H1 (cell line): ENCODE data around the gene RAD51B. TPM values are rescaled to one million over a fixed set of nuclear protein-coding genes. Genes with fewer than 3 reads are reported as not detected.

Experiments used
- JUND ChIP-seq: IDR thresholded peaks from 2 replicates; pipeline ENCODE4 v1.6.1; 2011; ENCODE audit warnings: mild to moderate bottlenecking, improper control_type of control experiment, low read length
- KDM1A ChIP-seq: fragments of 200-600, 300-600 bp; sonication (generic); IDR thresholded peaks from 2 replicates; pipeline ENCODE4 v1.7.1; 2016; ENCODE audit warnings: mild to moderate bottlenecking, low read length, borderline replicate concordance
- RXRA ChIP-seq: IDR thresholded peaks from 2 replicates; pipeline ENCODE4 v1.6.1; 2011; ENCODE audit warnings: low read depth, mild to moderate bottlenecking, low read length, moderate library complexity; ENCODE audit not compliant: insufficient read depth
- SIN3A ChIP-seq, 2 experiments: IDR thresholded peaks in 1 of 2; conservative IDR thresholded peaks in 1 of 2; 2 replicates each; pipeline ENCODE4 v1.6.1; 2011 to 2012; ENCODE audit warnings: low read length in 2 of 2, improper control_type of control experiment in 1 of 2, low read depth in 1 of 2, mild to moderate bottlenecking in 1 of 2
- TAF1 ChIP-seq: IDR thresholded peaks from 2 replicates; pipeline ENCODE4 v1.6.1; 2011; ENCODE audit warnings: mild to moderate bottlenecking, low read depth, low read length
- TAF7 ChIP-seq: optimal IDR thresholded peaks from 2 replicates; pipeline ENCODE3; 2011; ENCODE audit warnings: low read depth, mild to moderate bottlenecking, inconsistent platforms, low read length, moderate library complexity, borderline replicate concordance
- polyA plus RNA-seq, 7 experiments: library from polyadenylated mRNA; depleted of rRNA in 3 of 7; stranded (reverse) in 5 of 7; unstranded in 2 of 7; fragments of >200 nt in 5 of 7; fragments of 200-250 nt in 2 of 7; gene quantifications; 1 replicate in 5 of 7; 2 replicates in 1 of 7; 4 replicates in 1 of 7; pipeline versions ENCODE4 v1.2.1 to v1.2.3, GENCODE V29; 2011 to 2013; ENCODE audit warnings: missing spikeins in 2 of 7, mixed read lengths in 2 of 7
- total RNA-seq: library from RNA; stranded (reverse); fragmentation: NEBNext Ultra II Directional; extraction: Animal tissue kit (Norgen Biotek cat#: 25700); gene quantifications from 2 replicates; pipeline ENCODE4 v1.2.1, GENCODE V29; 2021
- TF ChIP-seq, protein P1 (sequence below): fragments of 300-600 bp; sonication (generic); IDR thresholded peaks from 2 replicates; pipeline ENCODE4 v1.7.1; 2012; ENCODE audit warnings: low read length, moderate library complexity, mild to moderate bottlenecking, inconsistent platforms; ENCODE audit not compliant: insufficient replicate concordance
- TF ChIP-seq, protein P2 (sequence below): IDR thresholded peaks from 2 replicates; pipeline ENCODE4 v1.6.1; 2012; ENCODE audit warnings: inconsistent platforms

The RAD51B gene
- total and polyA plus RNA-seq, 2 of the 8 experiments (the other 6 are each of a cell fraction or from before 2014, with no cell fraction given), result 3.9 to 14.9 TPM

- TF ChIP-seq, protein P1, sequence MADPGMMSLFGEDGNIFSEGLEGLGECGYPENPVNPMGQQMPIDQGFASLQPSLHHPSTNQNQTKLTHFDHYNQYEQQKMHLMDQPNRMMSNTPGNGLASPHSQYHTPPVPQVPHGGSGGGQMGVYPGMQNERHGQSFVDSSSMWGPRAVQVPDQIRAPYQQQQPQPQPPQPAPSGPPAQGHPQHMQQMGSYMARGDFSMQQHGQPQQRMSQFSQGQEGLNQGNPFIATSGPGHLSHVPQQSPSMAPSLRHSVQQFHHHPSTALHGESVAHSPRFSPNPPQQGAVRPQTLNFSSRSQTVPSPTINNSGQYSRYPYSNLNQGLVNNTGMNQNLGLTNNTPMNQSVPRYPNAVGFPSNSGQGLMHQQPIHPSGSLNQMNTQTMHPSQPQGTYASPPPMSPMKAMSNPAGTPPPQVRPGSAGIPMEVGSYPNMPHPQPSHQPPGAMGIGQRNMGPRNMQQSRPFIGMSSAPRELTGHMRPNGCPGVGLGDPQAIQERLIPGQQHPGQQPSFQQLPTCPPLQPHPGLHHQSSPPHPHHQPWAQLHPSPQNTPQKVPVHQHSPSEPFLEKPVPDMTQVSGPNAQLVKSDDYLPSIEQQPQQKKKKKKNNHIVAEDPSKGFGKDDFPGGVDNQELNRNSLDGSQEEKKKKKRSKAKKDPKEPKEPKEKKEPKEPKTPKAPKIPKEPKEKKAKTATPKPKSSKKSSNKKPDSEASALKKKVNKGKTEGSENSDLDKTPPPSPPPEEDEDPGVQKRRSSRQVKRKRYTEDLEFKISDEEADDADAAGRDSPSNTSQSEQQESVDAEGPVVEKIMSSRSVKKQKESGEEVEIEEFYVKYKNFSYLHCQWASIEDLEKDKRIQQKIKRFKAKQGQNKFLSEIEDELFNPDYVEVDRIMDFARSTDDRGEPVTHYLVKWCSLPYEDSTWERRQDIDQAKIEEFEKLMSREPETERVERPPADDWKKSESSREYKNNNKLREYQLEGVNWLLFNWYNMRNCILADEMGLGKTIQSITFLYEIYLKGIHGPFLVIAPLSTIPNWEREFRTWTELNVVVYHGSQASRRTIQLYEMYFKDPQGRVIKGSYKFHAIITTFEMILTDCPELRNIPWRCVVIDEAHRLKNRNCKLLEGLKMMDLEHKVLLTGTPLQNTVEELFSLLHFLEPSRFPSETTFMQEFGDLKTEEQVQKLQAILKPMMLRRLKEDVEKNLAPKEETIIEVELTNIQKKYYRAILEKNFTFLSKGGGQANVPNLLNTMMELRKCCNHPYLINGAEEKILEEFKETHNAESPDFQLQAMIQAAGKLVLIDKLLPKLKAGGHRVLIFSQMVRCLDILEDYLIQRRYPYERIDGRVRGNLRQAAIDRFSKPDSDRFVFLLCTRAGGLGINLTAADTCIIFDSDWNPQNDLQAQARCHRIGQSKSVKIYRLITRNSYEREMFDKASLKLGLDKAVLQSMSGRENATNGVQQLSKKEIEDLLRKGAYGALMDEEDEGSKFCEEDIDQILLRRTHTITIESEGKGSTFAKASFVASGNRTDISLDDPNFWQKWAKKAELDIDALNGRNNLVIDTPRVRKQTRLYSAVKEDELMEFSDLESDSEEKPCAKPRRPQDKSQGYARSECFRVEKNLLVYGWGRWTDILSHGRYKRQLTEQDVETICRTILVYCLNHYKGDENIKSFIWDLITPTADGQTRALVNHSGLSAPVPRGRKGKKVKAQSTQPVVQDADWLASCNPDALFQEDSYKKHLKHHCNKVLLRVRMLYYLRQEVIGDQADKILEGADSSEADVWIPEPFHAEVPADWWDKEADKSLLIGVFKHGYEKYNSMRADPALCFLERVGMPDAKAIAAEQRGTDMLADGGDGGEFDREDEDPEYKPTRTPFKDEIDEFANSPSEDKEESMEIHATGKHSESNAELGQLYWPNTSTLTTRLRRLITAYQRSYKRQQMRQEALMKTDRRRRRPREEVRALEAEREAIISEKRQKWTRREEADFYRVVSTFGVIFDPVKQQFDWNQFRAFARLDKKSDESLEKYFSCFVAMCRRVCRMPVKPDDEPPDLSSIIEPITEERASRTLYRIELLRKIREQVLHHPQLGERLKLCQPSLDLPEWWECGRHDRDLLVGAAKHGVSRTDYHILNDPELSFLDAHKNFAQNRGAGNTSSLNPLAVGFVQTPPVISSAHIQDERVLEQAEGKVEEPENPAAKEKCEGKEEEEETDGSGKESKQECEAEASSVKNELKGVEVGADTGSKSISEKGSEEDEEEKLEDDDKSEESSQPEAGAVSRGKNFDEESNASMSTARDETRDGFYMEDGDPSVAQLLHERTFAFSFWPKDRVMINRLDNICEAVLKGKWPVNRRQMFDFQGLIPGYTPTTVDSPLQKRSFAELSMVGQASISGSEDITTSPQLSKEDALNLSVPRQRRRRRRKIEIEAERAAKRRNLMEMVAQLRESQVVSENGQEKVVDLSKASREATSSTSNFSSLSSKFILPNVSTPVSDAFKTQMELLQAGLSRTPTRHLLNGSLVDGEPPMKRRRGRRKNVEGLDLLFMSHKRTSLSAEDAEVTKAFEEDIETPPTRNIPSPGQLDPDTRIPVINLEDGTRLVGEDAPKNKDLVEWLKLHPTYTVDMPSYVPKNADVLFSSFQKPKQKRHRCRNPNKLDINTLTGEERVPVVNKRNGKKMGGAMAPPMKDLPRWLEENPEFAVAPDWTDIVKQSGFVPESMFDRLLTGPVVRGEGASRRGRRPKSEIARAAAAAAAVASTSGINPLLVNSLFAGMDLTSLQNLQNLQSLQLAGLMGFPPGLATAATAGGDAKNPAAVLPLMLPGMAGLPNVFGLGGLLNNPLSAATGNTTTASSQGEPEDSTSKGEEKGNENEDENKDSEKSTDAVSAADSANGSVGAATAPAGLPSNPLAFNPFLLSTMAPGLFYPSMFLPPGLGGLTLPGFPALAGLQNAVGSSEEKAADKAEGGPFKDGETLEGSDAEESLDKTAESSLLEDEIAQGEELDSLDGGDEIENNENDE, result no peak
- TF ChIP-seq SIN3A (conservative IDR thresholded peaks at IDR 0.05 in 1 of 2, IDR thresholded peaks at IDR 0.05 in 1 of 2; ENCODE audit: low read depth in 1 of 2, low read length in 2 of 2) (no peak), KDM1A (no peak), TAF7 (no peak), JUND (no peak), RXRA (no peak), TAF1 (no peak)
- TF ChIP-seq, protein P2, sequence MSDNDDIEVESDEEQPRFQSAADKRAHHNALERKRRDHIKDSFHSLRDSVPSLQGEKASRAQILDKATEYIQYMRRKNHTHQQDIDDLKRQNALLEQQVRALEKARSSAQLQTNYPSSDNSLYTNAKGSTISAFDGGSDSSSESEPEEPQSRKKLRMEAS, result no peak
These were observed 585.1 kb downstream of the RAD51B start (continued) for GRCh38 chr14:68404652-68405183.
